Measurements from ENCODE around the gene C17orf107.

The C17orf107 gene

DNA sequence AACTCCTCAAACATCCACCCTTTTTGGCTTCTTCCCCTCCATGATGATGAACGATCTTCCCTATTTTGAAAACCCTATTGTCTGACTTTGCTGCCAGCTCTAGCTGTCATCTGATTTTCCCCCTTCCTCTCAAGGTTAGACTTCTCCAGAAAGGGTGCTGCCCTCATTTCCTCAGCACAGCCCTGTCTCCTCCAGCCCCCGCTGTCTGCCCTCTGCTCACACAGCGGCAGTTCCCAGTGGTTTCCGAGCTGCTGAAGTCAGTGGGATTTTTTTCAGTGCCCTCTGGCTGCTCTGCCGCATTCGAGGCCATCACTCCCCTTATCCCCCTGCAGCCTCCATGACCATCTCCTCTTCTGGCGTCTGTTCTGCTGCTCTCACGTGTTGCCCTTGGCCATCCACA, 26.6 kb upstream of the C17orf107 start:
- no peak for DNase-seq (ENCODE audit: low read depth in 3 of 3, low spot score in 1 of 3)

GRCh38 chr17:4877089-4877488, 22.2 kb upstream of the C17orf107 start:
- no peak for DNase-seq (ENCODE audit: low read depth in 3 of 3, low spot score in 1 of 3)

- no peak for DNase-seq (ENCODE audit: low read depth in 3 of 3, low spot score in 1 of 3)
Measured at GRCh38 chr17:4879601-4880000, 19.7 kb upstream of the C17orf107 start.

GRCh38 chr17:4880857-4881256, 18.5 kb upstream of the C17orf107 start:
- no peak for DNase-seq (ENCODE audit: low read depth in 3 of 3, low spot score in 1 of 3)

GRCh38 chr17:4881761-4882555, 17.4 kb upstream of the C17orf107 start:
- DNase-seq (ENCODE audit: low read depth in 3 of 3, low spot score in 1 of 3): peak in 2 of 3 donors; percentile 46 to 61

DNA sequence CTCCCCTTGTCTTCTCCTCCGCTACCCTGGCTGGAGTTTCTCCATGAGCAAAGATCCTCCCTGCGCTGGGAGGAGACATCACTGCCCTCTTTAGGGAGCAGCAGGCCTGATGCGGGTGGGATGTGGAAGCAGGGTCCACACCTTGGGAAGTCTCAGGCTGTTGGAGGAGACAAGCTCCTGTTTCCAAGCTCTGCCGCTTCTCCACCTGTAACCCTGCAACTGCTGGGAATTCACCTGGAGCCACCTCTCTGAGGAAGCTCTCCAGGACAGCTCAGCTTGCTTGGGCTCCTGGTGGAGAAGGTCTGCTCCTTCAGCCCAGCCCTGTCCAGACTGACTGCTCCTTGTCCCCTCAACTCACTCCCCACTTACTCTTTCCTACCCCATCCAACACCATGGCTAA, 14.8 kb upstream of the C17orf107 start:
- DNase-seq (ENCODE audit: low read depth in 3 of 3, low spot score in 1 of 3): no peak

GRCh38 chr17:4886830-4887229, 12.5 kb upstream of the C17orf107 start:
- DNase-seq (ENCODE audit: low read depth in 3 of 3, low spot score in 1 of 3): no peak

GRCh38 chr17:4887581-4887980, 11.8 kb upstream of the C17orf107 start:
- no peak for DNase-seq (ENCODE audit: low read depth in 3 of 3, low spot score in 1 of 3)

GRCh38 chr17:4891411-4892410, 7.6 kb upstream of the C17orf107 start:
- no peak for DNase-seq (ENCODE audit: low read depth in 3 of 3, low spot score in 1 of 3)

DNA sequence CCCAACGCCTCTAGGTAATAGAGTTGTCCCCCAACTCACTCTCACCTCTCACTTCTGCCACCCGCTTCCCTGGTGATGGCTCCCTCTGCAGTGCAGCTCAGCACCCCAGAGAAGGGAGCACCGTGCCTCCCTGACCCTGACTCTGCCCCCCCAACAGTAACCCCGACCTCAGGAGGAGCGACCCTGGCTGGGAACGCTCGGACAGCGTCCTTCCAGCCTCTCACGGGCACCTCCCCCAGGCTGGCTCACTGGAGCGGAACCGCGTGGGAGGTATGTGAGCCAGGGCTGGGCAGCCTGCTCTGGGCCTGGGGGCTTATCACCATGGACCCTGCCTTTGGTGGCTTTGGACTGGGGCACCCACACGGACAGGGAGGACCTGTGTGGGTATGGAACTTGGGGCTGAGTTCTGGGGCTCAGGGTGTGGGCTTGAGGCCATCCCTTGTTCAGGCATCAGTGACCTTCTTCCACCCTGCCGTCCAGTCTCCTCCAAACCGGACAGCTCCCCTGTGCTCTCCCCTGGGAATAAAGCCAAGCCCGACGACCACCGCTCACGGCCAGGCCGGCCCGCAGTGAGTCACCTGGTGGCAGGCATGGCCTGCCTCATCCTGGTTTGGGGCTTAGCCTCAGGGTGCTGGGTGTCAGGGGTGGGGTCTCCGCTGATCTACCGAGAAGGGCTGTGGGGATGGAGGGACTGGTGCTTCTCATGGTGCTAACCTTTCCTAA, 6.7 kb upstream of the C17orf107 start:
- no peak for DNase-seq (ENCODE audit: low read depth in 3 of 3, low spot score in 1 of 3)

- DNase-seq (ENCODE audit: low read depth in 3 of 3, low spot score in 1 of 3): no peak
Measured at GRCh38 chr17:4893272-4893671, 6.1 kb upstream of the C17orf107 start.

DNA sequence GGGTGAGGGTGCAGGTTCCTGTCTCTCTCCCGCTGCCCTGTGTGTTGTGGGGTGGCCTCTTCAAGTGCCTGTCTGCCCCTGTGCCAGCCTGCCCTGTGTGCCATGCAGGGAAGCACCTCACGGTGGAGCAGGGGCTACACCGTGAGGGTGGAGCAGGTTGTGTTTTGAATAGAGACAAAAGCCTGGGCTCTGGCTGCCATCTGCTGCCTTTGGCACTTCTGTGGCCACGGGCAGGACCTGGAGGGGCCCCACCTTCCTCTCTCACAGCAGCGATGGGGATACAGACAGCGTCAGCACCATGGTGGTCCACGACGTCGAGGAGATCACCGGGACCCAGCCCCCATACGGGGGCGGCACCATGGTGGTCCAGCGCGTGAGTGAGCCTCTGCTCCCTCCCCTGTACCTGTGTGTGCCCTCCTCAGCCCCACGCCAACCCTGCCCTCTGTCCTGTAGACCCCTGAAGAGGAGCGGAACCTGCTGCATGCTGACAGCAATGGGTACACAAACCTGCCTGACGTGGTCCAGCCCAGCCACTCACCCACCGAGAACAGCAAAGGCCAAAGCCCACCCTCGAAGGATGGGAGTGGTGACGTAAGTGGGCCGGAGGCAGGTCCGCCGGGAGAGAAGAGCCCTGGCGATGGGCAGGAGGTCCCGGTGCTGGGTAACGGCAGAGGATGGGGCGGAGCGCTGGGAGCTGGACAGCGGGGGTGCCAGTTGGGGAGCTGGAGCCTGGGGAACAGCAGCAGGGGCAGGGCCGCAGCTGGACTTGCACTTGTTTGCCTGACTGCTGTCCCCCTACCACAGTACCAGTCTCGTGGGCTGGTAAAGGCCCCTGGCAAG, 5.4 kb upstream of the C17orf107 start:
- no peak for DNase-seq (ENCODE audit: low read depth in 3 of 3, low spot score in 1 of 3)

- DNase-seq (ENCODE audit: low read depth in 3 of 3, low spot score in 1 of 3): no peak
Measured at GRCh38 chr17:4895121-4895520, 4.2 kb upstream of the C17orf107 start.

DNA sequence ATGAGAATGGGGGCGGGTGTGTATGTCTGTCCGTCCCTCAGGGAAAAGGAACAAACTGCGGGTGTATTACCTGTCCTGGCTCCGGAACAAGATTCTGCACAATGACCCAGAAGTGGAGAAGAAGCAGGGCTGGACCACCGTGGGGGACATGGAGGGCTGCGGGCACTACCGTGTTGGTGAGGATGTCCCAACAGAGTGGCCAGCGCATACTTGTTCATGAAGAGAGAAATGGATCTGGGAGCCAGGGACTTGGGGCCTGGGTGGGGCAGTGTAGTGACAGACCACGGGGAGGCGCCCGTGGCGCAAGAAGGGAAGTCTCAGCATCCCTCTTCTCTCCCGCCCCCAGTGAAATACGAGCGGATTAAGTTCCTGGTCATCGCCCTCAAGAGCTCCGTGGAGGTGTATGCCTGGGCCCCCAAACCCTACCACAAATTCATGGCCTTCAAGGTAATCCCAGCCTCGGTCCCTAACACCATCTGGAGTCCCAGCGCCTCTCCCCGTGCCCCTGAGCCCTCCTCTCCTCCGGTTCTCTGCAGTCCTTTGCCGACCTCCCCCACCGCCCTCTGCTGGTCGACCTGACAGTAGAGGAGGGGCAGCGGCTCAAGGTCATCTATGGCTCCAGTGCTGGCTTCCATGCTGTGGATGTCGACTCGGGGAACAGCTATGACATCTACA, 3.5 kb upstream of the C17orf107 start:
- no peak for DNase-seq (ENCODE audit: low read depth in 3 of 3, low spot score in 1 of 3)

GRCh38 chr17:4896332-4897197, 2.8 kb upstream of the C17orf107 start:
- no peak for DNase-seq (ENCODE audit: low read depth in 3 of 3, low spot score in 1 of 3)

DNA sequence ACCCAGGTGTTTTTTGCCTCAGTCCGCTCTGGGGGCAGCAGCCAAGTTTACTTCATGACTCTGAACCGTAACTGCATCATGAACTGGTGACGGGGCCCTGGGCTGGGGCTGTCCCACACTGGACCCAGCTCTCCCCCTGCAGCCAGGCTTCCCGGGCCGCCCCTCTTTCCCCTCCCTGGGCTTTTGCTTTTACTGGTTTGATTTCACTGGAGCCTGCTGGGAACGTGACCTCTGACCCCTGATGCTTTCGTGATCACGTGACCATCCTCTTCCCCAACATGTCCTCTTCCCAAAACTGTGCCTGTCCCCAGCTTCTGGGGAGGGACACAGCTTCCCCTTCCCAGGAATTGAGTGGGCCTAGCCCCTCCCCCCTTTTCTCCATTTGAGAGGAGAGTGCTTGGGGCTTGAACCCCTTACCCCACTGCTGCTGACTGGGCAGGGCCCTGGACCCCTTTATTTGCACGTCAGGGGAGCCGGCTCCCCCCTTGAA, 2.1 kb upstream of the C17orf107 start:
- DNase-seq (ENCODE audit: low read depth in 3 of 3, low spot score in 1 of 3): no peak

- no peak for DNase-seq (ENCODE audit: low read depth in 3 of 3, low spot score in 1 of 3)
Measured at GRCh38 chr17:4897785-4898184, 1.6 kb upstream of the C17orf107 start.

GRCh38 chr17:4898351-4898750, 985 bp upstream of the C17orf107 start:
- no peak for DNase-seq (ENCODE audit: low read depth in 3 of 3, low spot score in 1 of 3)

GRCh38 chr17:4898927-4899326, 409 bp upstream of the C17orf107 start:
- DNase-seq (ENCODE audit: low read depth in 3 of 3, low spot score in 1 of 3): no peak
